Tracheal epithelial cell (primary cell): ENCODE measurements around the gene ZNF764. TPM values are rescaled to one million over a fixed set of nuclear protein-coding genes. Genes with fewer than 3 reads are reported as not detected.

Experiments used
- total RNA-seq: library from RNA; depleted of rRNA; stranded (reverse); fragments of >200 nt; gene quantifications from 2 replicates; pipeline ENCODE4 v1.2.1, GENCODE V29; 2014

ZNF764 gene
- total RNA-seq: 3.4 and 3.6 TPM in 2 replicates

GRCh38 chr16:30557957-30558788 lies at the start of gene ZNF764:
TSS of gene ZNF764 (minus strand) at chr16:30558374. CDS start at chr16:30558182, 192 bp downstream.

GRCh38 chr16:30585400-30586191 lies 27.4 kb upstream of the ZNF764 start, which contains the start of gene ZNF785:
TSS of gene ZNF785 (minus strand) at chr16:30585697. CDS start at chr16:30585611, 86 bp downstream.

GRCh38 chr16:30571445-30572322 lies 13.5 kb upstream of the ZNF764 start, which contains the start of gene ZNF688:
TSS of gene ZNF688 (minus strand) at chr16:30571714. CDS start at chr16:30571629, 85 bp downstream.

GRCh38 chr16:30534368-30535105 lies 23.6 kb downstream of the ZNF764 start, which contains the start of gene ZNF747:
TSS of gene ZNF747 (minus strand) at chr16:30534858. CDS start at chr16:30534679, 179 bp downstream.

GRCh38 chr16:30526137-30526822 lies 31.9 kb downstream of the ZNF764 start, which contains the start of gene ZNF768:
TSS of gene ZNF768 (minus strand) at chr16:30526566. CDS start at chr16:30526413, 153 bp downstream.

Other genes with a start within 250 kb of the ZNF764 start
- gene CD2BP2, start 203.1 kb downstream of the ZNF764 start, total RNA-seq: 37.1 and 40.2 TPM in 2 replicates
- 19.3 and 22.6 TPM in 2 replicates for gene TBC1D10B, start 187.9 kb downstream of the ZNF764 start, total RNA-seq
- gene MYL11, start 183.6 kb downstream of the ZNF764 start, total RNA-seq: not detected in 2 replicates
- gene SEPTIN1, start 175.8 kb downstream of the ZNF764 start, total RNA-seq: not detected in 2 replicates
- 10.4 and 11.1 TPM in 2 replicates for gene ZNF48, start 163.0 kb downstream of the ZNF764 start, total RNA-seq
- gene ZNF771, start 150.8 kb downstream of the ZNF764 start, total RNA-seq: 11.3 and 14.7 TPM in 2 replicates
- 25.4 and 31.3 TPM in 2 replicates for gene DCTPP1, start 128.3 kb downstream of the ZNF764 start, total RNA-seq
- 7.2 and 10.0 TPM in 2 replicates for gene SEPHS2, start 112.5 kb downstream of the ZNF764 start, total RNA-seq
- not detected in 2 replicates for gene ITGAL, start 85.6 kb downstream of the ZNF764 start, total RNA-seq
- 27.2 and 34.5 TPM in 2 replicates for gene ZNF768, start 31.8 kb downstream of the ZNF764 start, total RNA-seq
- gene ZNF747, start 23.5 kb downstream of the ZNF764 start, total RNA-seq: 6.6 and 7.5 TPM in 2 replicates
- 8.2 and 10.7 TPM in 2 replicates for gene ZNF688, start 13.3 kb upstream of the ZNF764 start, total RNA-seq
- gene ZNF785, start 27.3 kb upstream of the ZNF764 start, total RNA-seq: 6.2 and 8.0 TPM in 2 replicates
- gene ZNF689, start 52.0 kb upstream of the ZNF764 start, total RNA-seq: 1.7 and 3.8 TPM in 2 replicates
- gene PRR14, start 92.6 kb upstream of the ZNF764 start, total RNA-seq: 8.7 and 10.1 TPM in 2 replicates
- gene FBRS, start 100.1 kb upstream of the ZNF764 start, total RNA-seq: 11.1 and 14.9 TPM in 2 replicates
- gene SRCAP, start 140.8 kb upstream of the ZNF764 start, total RNA-seq: 15.7 and 16.8 TPM in 2 replicates
- gene PHKG2, start 190.1 kb upstream of the ZNF764 start, total RNA-seq: 9.6 and 16.1 TPM in 2 replicates
- 1.4 TPM in 1 of 2 replicates, not detected in the other for gene CFAP119, start 203.7 kb upstream of the ZNF764 start, total RNA-seq
- 50.3 and 56.6 TPM in 2 replicates for gene RNF40, start 203.9 kb upstream of the ZNF764 start, total RNA-seq
- gene ZNF629, start 228.8 kb upstream of the ZNF764 start, total RNA-seq: 5.5 and 6.6 TPM in 2 replicates